A549 (cell line): Measurements from ENCODE around the gene ZNF662. TPM values are rescaled to one million over a fixed set of nuclear protein-coding genes. Genes with fewer than 3 reads are reported as not detected.

ENCODE experiments used
- ATAC-seq, 2 experiments: fragments of 200-7000 bp in 1 of 2; fragments of >200 bp in 1 of 2; cut with Nextera tagmentation in 1 of 2; cut with Tn5 transposase in 1 of 2; 3 replicates each; pipeline versions ENCODE4 v1.8.0 to v1.9.1; 2018 to 2020; ENCODE audit warnings: mild to moderate bottlenecking in 1 of 2, moderate library complexity in 1 of 2
- CTCF ChIA-PET: fragments of 300-600 bp; sonication (Branson Sonifier 250); formaldehyde crosslinking; extraction: SDS; loops from one replicate; lab custom pipeline; 2021; ENCODE audit warnings: antibody characterized with exemption, inconsistent platforms; lab: Yijun Ruan, JAX
- POLR2A ChIA-PET: fragments of 350-600 bp; formaldehyde crosslinking; extraction: SDS; loops from one replicate; lab custom pipeline; 2021; ENCODE audit warnings: antibody characterized with exemption, inconsistent platforms; lab: Yijun Ruan, JAX
- DNase-seq, 2 experiments: peaks; one replicate each; pipeline versions ENCODE4 v3.0.0 to v3.0.0-alpha.2; 2011 to 2016; ENCODE audit warnings: low read depth in 1 of 2, low spot score in 1 of 2
- FAIRE-seq: peaks from 2 replicates; lab custom pipeline; 2011; peaks lifted over from hg19 to GRCh38; lab: Jason Lieb, UNC
- H3K27ac ChIP-seq, 2 experiments: fragments of >200 bp; sonication (Bioruptor Twin); formaldehyde crosslinking; 3 replicates each; pipeline ENCODE4 v1.5.1; 2016 to 2017
- H3K4me1 ChIP-seq: fragments of >200 bp; sonication (Bioruptor Twin); formaldehyde crosslinking; 3 replicates; pipeline ENCODE4 v1.6.1; 2016
- H3K4me2 ChIP-seq: fragments of >200 bp; sonication (Bioruptor Twin); formaldehyde crosslinking; 3 replicates; pipeline ENCODE4 v1.6.1; 2016
- H3K4me3 ChIP-seq: fragments of >200 bp; sonication (Bioruptor Twin); formaldehyde crosslinking; 3 replicates; pipeline ENCODE4 v1.5.1; 2016
- H3K9me3 ChIP-seq: fragments of >200 bp; sonication (Bioruptor Twin); formaldehyde crosslinking; 3 replicates; pipeline ENCODE4 v1.6.1; 2016
- BCL3 ChIP-seq: fragments of >200 bp; sonication (Bioruptor Twin); formaldehyde crosslinking; IDR thresholded peaks from 3 replicates; pipeline ENCODE4 v1.6.1; 2016
- CBX2 ChIP-seq: fragments of 200-600 bp; sonication (generic); IDR thresholded peaks from 2 replicates; pipeline ENCODE4 v1.6.1; 2016; ENCODE audit warnings: low read depth, mild to moderate bottlenecking, borderline replicate concordance
- CBX8 ChIP-seq: fragments of 200-600 bp; sonication (generic); IDR thresholded peaks from 2 replicates; pipeline ENCODE4 v1.6.1; 2016
- CHD4 ChIP-seq: fragments of 200-600 bp; sonication (generic); IDR thresholded peaks from 2 replicates; pipeline ENCODE4 v1.6.1; 2016; ENCODE audit warnings: antibody characterized with exemption, mild to moderate bottlenecking, borderline replicate concordance
- EHF ChIP-seq: fragments of 250-450 bp; sonication (Bioruptor Pico); IDR thresholded peaks from 2 replicates; pipeline ENCODE4 v1.5.0; 2020; ENCODE audit warnings: mild to moderate bottlenecking
- EHMT2 ChIP-seq: fragments of 200-600 bp; sonication (generic); IDR thresholded peaks from 2 replicates; pipeline ENCODE4 v1.6.1; 2016; ENCODE audit warnings: antibody characterized with exemption, low read depth, mild to moderate bottlenecking, moderate library complexity
- EP300 ChIP-seq, 2 experiments: fragments of >200 bp; sonication (Bioruptor Twin); formaldehyde crosslinking; IDR thresholded peaks; 2 replicates in 1 of 2; 3 replicates in 1 of 2; pipeline ENCODE4 v1.6.1; 2016 to 2017
- HOXB5 ChIP-seq: fragments of 250-450 bp; sonication (Bioruptor Pico); IDR thresholded peaks from 2 replicates; pipeline ENCODE4 v1.5.0; 2020; ENCODE audit warnings: mild to moderate bottlenecking, moderate library complexity
- NPAS2 ChIP-seq: fragments of 250-450 bp; sonication (Bioruptor Pico); IDR thresholded peaks from 2 replicates; pipeline ENCODE4 v1.8.0; 2022; ENCODE audit warnings: mild to moderate bottlenecking, moderate library complexity, borderline replicate concordance
- NR3C1 ChIP-seq: fragments of >200 bp; sonication (Bioruptor Twin); formaldehyde crosslinking; IDR thresholded peaks from 3 replicates; pipeline ENCODE4 v1.6.1; 2017
- PHF8 ChIP-seq: fragments of 200-600 bp; sonication (generic); IDR thresholded peaks from 2 replicates; pipeline ENCODE4 v1.6.1; 2016; ENCODE audit warnings: low read depth, mild to moderate bottlenecking, antibody characterized with exemption, moderate library complexity, borderline replicate concordance
- POLR2AphosphoS2 ChIP-seq: conservative IDR thresholded peaks from 2 replicates; pipeline ENCODE4 v1.6.1; 2012; ENCODE audit warnings: low read length, improper control_type of control experiment, inconsistent platforms
- RARB ChIP-seq: fragments of 250-450 bp; sonication (Bioruptor Pico); IDR thresholded peaks from 2 replicates; pipeline ENCODE4 v1.8.0; 2021; ENCODE audit warnings: mild to moderate bottlenecking, moderate library complexity
- RNF2 ChIP-seq: fragments of 200-600 bp; sonication (generic); IDR thresholded peaks from 2 replicates; pipeline ENCODE4 v1.6.1; 2016; ENCODE audit warnings: low read depth, mild to moderate bottlenecking, antibody characterized with exemption, moderate library complexity, borderline replicate concordance
- SREBF2 ChIP-seq: fragments of 450-650 bp; IDR thresholded peaks from 2 replicates; pipeline ENCODE4 v1.6.1; 2014; ENCODE audit warnings: mild to moderate bottlenecking, moderate library complexity
- TP53 ChIP-seq: fragments of 250-450 bp; sonication (Bioruptor Pico); IDR thresholded peaks from 2 replicates; pipeline ENCODE4 v1.5.0; 2021; ENCODE audit warnings: mild to moderate bottlenecking, moderate library complexity
- USF2 ChIP-seq: fragments of 450-650 bp; IDR thresholded peaks from 2 replicates; pipeline ENCODE4 v1.6.1; 2014; ENCODE audit warnings: antibody characterized with exemption
- ZSCAN20 ChIP-seq: fragments of 250-450 bp; sonication (Bioruptor Pico); IDR thresholded peaks from 2 replicates; pipeline ENCODE4 v1.8.0; 2022; ENCODE audit warnings: mild to moderate bottlenecking, moderate library complexity
- WGBS: methylation state at CpG from one replicate; pipeline ENCODE4 v1.1.6; 2017; ENCODE audit errors: missing lambda C conversion rate; 5-methylcytosine and 5-hydroxymethylcytosine counted together
- polyA plus RNA-seq, 4 experiments: library from polyadenylated mRNA; depleted of rRNA in 3 of 4; stranded (reverse); fragments of >200 nt; fragmentation: RNase III in 1 of 4; extraction: RNeasy Plus Mini Kit Qiagen cat#74134 plus additional on column Dnase treatment in 1 of 4; gene quantifications; 2 replicates in 3 of 4; 3 replicates in 1 of 4; pipeline ENCODE4 v1.2.3, GENCODE V29; 2011 to 2017
- TF ChIP-seq, protein P1 (sequence below): fragments of 150-350 bp; IDR thresholded peaks from 2 replicates; pipeline ENCODE4 v1.6.1; 2014; ENCODE audit warnings: low read depth, mild to moderate bottlenecking, low read length
- TF ChIP-seq, protein P2 (sequence below): fragments of 250-450 bp; sonication (Bioruptor Pico); IDR thresholded peaks from 2 replicates; pipeline ENCODE4 v1.5.0; 2020; ENCODE audit warnings: low read depth, mild to moderate bottlenecking, moderate library complexity
- TF ChIP-seq, protein P3 (sequence below): IDR thresholded peaks from 2 replicates; pipeline ENCODE4 v1.6.1; 2012; ENCODE audit warnings: low read depth, borderline replicate concordance
- TF ChIP-seq, protein P4 (sequence below): fragments of >200 bp; sonication (Bioruptor Twin); formaldehyde crosslinking; IDR thresholded peaks from 2 replicates; pipeline ENCODE4 v1.6.1; 2016

The ZNF662 gene
- polyA plus RNA-seq, 2 of the 4 experiments (the other 2 are of a cell fraction) = not detected

- POLR2A ChIA-PET = no interaction called here
- 0% methylated on average over 1 of the region's 1 CpG for WGBS
- no peak for ATAC-seq
These were observed 1.9 kb upstream of the ZNF662 start for GRCh38 chr3:42904076-42904475.

GRCh38 chr3:42905740-42906069, 237 bp upstream of the ZNF662 start:
- DNase-seq (no peak), ATAC-seq (no peak), FAIRE-seq (no peak)
- POLR2A ChIA-PET = no interaction called here
- Histone ChIP-seq H3K4me2 (no peak overlapping the region), H3K4me1 (no peaks in the 10 kb centered on the region), H3K9me3 (no peaks in the 10 kb centered on the region), H3K27ac (no peak overlapping the region), H3K4me3 (no peak overlapping the region)
- 72% methylated on average over 9 of the region's 12 CpGs for WGBS
- TF ChIP-seq EP300 (IDR thresholded peaks at IDR 0.05) (no peak), RARB (CRISPR knock-in tag) (no peak), SREBF2 (no peak), TP53 (CRISPR knock-in tag) (no peak), PHF8 (no peak), EHMT2 (no peak), RNF2 (no peak), NR3C1 (no peak), NPAS2 (CRISPR knock-in tag) (no peak)
- TF ChIP-seq, protein P1, sequence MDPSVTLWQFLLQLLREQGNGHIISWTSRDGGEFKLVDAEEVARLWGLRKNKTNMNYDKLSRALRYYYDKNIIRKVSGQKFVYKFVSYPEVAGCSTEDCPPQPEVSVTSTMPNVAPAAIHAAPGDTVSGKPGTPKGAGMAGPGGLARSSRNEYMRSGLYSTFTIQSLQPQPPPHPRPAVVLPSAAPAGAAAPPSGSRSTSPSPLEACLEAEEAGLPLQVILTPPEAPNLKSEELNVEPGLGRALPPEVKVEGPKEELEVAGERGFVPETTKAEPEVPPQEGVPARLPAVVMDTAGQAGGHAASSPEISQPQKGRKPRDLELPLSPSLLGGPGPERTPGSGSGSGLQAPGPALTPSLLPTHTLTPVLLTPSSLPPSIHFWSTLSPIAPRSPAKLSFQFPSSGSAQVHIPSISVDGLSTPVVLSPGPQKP = no peak
- TF ChIP-seq, protein P2, sequence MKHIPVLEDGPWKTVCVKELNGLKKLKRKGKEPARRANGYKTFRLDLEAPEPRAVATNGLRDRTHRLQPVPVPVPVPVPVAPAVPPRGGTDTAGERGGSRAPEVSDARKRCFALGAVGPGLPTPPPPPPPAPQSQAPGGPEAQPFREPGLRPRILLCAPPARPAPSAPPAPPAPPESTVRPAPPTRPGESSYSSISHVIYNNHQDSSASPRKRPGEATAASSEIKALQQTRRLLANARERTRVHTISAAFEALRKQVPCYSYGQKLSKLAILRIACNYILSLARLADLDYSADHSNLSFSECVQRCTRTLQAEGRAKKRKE (CRISPR knock-in tag) = no peak
- CTCF ChIA-PET = no interaction called here

More at GRCh38 chr3:42904076-42904475, 1.9 kb upstream of the ZNF662 start:
- Histone ChIP-seq H3K27ac (no peak overlapping the region), H3K4me2 (no peak overlapping the region), H3K9me3 (no peaks in the 10 kb centered on the region), H3K4me3 (no peak overlapping the region), H3K4me1 (no peaks in the 10 kb centered on the region)
- DNase-seq (no peak), FAIRE-seq (no peak)
- CTCF ChIA-PET = interaction anchor here (1.1 kb wide), 1 partner anchor 22 kb away, joined by 3 read pairs; no protein-coding TSS in a partner anchor
- TF ChIP-seq EHF = no peak
- no peak for TF ChIP-seq RNF2
- no peak for TF ChIP-seq USF2
- TF ChIP-seq ZSCAN20 = no peak
- TF ChIP-seq POLR2AphosphoS2 = no peak
- TF ChIP-seq, protein P3, sequence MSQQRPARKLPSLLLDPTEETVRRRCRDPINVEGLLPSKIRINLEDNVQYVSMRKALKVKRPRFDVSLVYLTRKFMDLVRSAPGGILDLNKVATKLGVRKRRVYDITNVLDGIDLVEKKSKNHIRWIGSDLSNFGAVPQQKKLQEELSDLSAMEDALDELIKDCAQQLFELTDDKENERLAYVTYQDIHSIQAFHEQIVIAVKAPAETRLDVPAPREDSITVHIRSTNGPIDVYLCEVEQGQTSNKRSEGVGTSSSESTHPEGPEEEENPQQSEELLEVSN = no peak
- TF ChIP-seq RARB (CRISPR knock-in tag) = no peak
- TF ChIP-seq, protein P4, sequence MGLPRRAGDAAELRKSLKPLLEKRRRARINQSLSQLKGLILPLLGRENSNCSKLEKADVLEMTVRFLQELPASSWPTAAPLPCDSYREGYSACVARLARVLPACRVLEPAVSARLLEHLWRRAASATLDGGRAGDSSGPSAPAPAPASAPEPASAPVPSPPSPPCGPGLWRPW = no peak
- TF ChIP-seq HOXB5 (CRISPR knock-in tag) = no peak
- TF ChIP-seq CHD4 = no peak
- TF ChIP-seq, protein P2 (CRISPR knock-in tag) = no peak
- TF ChIP-seq CBX8 = no peak
- TF ChIP-seq EHMT2 = no peak
- no peak for TF ChIP-seq PHF8
- TF ChIP-seq CBX2 = no peak
- no peak for TF ChIP-seq BCL3
